NCI-H1436 (cell line): ENCODE measurements around the gene PDXDC1.
"Not testable (repeated sequence)": the region's sequence is repeated elsewhere in the genome, so short reads cannot be mapped to it uniquely, and the experiment has no call there.

ENCODE experiments used
- DNase-seq: peaks from one replicate; lab custom pipeline; 2025; lab: John Stamatoyannopoulos, UW

PDXDC1 gene

GRCh38 chr16:14974331-14974655, 533 bp upstream of the PDXDC1 start:
- not testable (repeated sequence) for DNase-seq

- peak; percentile 29 for DNase-seq
Measured at GRCh38 chr16:14975418-14976194, 780 bp downstream of the PDXDC1 start.

GRCh38 chr16:14976971-14977736, 2.3 kb downstream of the PDXDC1 start:
- not testable (repeated sequence) for DNase-seq

- not testable (repeated sequence) for DNase-seq
Measured at GRCh38 chr16:14978281-14978680, 3.5 kb downstream of the PDXDC1 start.

GRCh38 chr16:14978908-14979307, 4.1 kb downstream of the PDXDC1 start:
- DNase-seq = not testable (repeated sequence)

GRCh38 chr16:14981234-14981633, 6.4 kb downstream of the PDXDC1 start:
- not testable (repeated sequence) for DNase-seq

GRCh38 chr16:14982521-14982920, 7.7 kb downstream of the PDXDC1 start:
- DNase-seq = not testable (repeated sequence)

GRCh38 chr16:14988092-14988491, 13.3 kb downstream of the PDXDC1 start:
- DNase-seq = not testable (repeated sequence)

GRCh38 chr16:14988661-14989191, 13.9 kb downstream of the PDXDC1 start:
- DNase-seq = not testable (repeated sequence)

- not testable (repeated sequence) for DNase-seq
Measured at GRCh38 chr16:14989291-14990281, 14.8 kb downstream of the PDXDC1 start.

- DNase-seq = not testable (repeated sequence)
Measured at GRCh38 chr16:14993277-14994151, 18.7 kb downstream of the PDXDC1 start.

- not testable (repeated sequence) for DNase-seq
Measured at GRCh38 chr16:14996702-14997101, 21.9 kb downstream of the PDXDC1 start.

GRCh38 chr16:14998300-14998699, 23.5 kb downstream of the PDXDC1 start:
- DNase-seq = not testable (repeated sequence)

- not testable (repeated sequence) for DNase-seq
Measured at GRCh38 chr16:14999845-15000244, 25.0 kb downstream of the PDXDC1 start.

GRCh38 chr16:15002448-15002847, 27.6 kb downstream of the PDXDC1 start:
- DNase-seq = not testable (repeated sequence)

GRCh38 chr16:15005357-15006132, 30.7 kb downstream of the PDXDC1 start:
- DNase-seq = not testable (repeated sequence)

- DNase-seq = not testable (repeated sequence)
Measured at GRCh38 chr16:15008647-15009046, 33.8 kb downstream of the PDXDC1 start.

GRCh38 chr16:15012941-15013340, 38.1 kb downstream of the PDXDC1 start:
- not testable (repeated sequence) for DNase-seq

GRCh38 chr16:15015671-15016070, 40.8 kb downstream of the PDXDC1 start:
- DNase-seq = not testable (repeated sequence)

GRCh38 chr16:15016354-15016753, 41.5 kb downstream of the PDXDC1 start:
- not testable (repeated sequence) for DNase-seq
